Stimulated activated CD8-positive, alpha-beta memory T cell treated with anti-CD3 and anti-CD28 coated beads, Interleukin-2, amount 100 ng/mL, for 48 hours (primary cell): ENCODE results near the gene AIF1L.

Experiments
- DNase-seq, 2 donors: peaks; one replicate each; pipeline ENCODE4 v3.0.0-alpha.2; 2020; ENCODE audit warnings: low read depth in 2 of 2

AIF1L gene

DNA sequence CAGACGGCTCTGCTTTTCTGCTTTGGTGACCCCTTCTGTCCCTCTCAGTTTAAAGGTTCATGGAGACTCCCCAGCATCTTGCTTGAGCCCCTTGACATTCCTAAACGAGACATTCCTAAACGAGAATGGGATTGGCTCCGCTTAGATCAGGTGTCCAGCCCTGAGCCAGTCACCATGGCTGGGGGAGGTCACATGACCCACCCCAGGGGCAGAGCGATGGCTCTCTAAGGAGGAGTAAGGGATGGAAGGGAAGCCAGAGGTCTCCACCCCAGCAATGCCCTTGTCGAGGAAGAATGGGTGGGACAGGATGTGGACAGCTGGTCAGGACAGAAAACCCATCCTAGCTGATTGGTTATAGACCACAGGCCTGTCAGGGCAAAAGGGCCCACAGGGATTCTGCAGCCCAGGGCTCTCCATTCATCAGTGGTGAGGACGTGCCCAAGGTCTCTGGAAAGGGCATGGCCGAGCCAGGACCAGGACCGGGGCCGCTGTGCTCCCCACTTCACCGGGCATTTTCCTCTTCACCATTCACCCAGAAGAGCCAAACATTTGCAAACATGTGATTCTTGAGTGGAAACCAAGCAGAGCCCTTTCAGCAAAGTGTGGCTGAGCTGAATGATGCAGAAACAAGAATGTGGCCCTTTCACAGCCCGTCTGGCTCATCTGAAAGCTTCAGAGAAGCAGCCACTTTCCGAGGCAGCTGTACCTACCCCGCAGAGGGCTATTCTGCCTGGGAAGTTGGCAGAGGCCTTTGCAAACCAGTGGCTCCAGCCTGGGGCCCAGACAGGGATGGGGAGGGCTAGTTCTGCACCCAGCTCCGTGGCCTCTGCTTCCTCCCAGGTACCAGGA lies 19.8 kb upstream of the AIF1L start:
- no peak for DNase-seq

DNA sequence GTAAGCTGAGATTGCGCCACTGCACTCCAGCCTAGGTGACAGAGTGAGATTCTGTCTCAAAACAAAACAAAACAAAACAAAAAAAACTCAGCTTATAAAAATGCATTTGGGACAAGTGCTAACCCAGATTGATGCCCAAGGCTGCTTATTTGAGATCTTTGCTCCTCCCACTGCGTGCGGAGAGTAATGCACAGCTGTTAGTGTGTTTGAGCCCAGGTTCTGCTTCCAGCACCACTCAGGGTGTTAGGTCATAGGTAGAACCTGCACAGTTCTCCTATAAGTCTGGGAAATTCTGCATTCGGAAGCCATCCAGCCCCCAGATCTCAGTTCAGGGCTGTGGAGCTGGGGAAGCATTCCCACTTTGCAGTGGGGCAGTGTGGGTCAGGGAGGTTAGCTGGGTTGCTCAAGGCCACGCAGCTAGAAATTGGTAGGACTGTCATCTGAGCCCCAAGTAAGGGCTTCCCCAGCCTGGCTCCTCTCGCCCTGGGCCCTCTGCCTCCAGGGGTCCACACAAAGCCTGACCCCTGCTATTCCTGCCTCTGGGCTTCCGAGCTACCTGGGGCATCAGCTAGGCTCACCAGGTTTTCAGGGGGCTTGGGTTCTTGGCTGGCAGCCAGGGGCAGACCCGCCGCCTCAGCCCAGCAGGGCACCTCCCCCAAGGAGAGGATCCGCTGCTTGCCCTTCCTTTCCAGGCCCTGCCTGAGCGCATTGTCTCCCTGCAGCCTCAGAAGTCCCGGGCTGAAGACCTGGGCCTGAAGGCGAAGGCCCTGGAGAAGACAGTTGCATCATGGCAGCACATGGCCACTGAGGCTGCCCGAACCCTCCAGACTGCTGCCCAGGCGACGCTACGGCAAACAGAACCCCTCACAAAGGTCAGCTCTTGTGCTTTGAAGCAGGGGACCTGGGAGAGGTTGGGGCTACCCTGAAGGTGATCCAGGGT lies 17.6 kb upstream of the AIF1L start:
- DNase-seq, result no peak

DNA sequence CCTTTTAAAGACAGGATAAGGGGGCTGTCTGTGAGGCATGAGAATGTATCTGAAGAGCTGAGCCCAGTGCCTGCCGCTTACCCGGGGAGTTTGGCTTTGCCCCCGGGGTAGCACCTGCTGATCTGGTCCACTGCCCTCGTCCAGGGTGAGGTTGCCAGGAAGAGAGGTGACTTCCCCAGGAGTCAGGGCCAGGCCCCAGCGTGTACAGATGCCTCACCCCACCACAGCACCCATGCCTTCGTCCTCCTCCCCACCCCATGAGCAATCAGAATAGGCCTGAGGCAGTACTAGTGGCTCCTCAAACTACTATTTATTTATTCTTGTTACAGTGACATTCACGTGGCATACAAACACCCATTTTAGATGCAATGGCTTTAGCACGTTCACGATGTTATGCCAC lies 15.7 kb upstream of the AIF1L start:
- DNase-seq, result no peak

DNA sequence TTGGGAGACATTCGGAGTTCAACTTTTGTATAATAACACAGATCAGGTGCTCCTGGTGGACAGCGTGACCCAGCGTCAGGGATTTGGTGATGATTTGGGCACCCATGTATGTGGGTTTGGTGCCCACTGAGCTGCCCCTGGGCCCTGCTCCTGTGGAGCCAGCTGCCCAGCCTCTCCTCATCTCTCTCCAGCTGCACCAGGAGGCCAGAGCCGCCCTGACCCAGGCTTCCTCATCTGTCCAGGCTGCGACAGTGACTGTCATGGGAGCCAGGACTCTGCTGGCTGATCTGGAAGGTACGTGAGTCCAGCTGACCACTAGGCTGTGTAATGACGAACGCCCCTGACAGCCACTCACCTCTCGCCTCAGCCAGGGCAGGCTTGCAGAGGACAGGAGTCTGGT lies 14.5 kb upstream of the AIF1L start:
- no peak for DNase-seq

DNA sequence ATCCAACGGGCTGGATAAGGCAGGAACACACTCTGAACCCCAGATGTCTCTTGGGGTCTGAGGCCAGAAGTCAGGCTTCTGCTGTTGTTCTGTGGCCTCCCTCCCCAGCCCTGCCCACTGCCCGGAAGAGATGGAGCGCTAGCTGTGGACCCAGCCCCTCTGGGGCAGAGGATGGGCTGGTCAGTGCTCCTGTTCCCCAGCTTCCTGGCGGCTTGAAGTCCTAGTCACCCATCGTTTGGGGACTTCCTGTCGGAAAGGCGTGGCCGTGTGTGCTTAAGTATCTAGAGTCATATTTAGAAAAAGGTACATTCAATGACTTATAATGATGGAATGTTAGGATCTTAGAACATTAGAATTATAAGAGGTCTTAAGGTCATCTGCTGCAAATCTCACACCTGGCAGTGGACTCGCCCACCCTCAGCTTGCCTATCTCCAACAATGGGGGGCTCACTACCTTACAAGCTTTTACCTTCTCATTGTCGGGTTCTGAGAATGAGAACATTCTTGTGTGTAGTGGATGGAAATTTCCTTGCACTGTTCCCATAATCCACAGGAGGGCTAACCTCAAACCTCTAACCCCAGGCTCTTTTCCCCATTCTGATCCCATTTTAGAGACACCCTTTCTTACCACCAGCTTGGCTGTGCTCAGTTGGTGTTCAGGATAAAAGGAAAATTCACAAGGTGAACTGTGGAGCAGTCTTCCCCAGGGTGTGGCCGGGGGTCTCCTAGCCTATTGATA lies 13.4 kb upstream of the AIF1L start:
- DNase-seq, result no peak

DNA sequence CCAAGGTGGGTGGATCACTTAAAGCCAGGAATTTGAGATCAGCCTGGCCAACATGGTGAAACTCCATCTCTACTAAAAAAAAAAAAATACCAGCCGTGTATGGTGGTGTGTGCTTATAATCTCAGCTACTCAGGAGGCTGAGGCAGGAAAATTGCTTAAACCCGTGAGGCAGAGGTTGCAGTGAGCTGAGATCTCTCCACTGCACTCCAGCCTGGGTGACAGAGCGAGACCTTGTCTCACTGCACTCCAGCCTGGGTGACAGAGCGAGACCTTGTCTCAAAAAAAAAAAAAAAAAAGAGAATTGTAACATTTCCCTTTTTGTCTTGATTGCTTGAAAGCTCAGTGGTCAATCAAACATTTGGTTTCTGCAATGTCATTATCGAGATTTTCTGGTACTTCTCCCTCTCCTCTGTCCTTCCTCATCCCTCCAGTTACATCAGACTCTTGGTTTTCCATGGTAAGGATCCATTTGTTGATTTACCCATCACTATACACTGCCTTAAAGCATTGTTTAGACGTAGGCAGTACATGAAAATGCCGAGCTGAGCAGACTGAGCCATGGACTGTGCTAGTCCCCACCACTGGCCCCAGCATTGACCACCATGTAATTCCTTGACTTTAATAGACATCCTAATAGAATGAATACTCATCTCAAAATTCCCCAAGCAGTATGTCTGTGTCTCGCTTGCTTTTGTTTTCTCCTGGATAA lies 11.5 kb upstream of the AIF1L start:
- no peak for DNase-seq

DNA sequence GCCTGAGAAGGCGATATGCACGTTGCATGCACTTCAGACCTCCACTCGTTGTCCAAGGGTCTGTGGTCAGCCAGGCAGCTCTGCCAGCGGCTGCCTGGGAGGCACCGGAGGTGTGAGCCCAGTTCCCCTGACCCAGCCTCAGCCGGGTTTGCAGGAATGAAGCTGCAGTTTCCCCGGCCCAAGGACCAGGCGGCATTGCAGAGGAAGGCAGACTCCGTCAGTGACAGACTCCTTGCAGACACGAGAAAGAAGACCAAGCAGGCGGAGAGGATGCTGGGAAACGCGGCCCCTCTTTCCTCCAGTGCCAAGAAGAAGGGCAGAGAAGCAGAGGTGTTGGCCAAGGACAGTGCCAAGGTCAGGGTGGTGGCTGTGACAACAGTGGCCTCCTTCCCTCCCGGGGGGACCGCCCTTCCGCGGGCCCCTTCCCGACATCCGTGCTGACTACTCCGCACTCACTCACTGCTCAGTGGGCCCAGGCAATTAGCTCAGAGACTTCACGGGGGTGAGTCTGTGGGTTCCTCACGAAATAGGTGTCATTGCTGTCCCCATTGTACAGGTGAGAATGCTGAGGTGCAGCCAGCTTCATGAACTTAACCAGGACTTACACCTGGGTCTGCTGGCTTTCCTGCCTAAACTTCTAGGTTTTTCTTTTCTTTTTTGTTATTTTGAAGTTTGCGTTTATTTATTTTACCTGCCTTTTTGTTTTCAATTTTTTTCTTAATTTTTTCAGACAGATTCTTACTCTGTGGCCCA lies 10.8 kb upstream of the AIF1L start:
- no peak for DNase-seq

DNA sequence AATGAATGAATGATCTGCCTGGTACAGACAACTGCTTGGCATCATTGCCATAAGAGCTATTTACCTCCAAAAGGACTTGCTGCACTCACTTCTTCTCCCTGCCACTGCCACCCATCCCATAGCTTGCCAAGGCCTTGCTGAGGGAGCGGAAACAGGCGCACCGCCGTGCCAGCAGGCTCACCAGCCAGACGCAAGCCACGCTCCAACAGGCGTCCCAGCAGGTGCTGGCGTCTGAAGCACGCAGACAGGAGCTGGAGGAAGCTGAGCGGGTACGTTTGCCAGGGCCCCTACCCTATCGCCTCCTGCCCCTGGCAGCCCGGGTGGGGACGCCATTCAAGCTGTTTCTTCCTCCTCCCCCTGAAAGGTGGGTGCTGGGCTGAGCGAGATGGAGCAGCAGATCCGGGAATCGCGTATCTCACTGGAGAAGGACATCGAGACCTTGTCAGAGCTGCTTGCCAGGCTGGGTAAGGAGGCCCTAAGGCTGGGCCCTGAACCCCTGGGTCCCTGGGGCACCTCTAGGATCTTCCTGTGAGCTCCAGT lies 8.9 kb upstream of the AIF1L start:
- DNase-seq, result no peak

DNA sequence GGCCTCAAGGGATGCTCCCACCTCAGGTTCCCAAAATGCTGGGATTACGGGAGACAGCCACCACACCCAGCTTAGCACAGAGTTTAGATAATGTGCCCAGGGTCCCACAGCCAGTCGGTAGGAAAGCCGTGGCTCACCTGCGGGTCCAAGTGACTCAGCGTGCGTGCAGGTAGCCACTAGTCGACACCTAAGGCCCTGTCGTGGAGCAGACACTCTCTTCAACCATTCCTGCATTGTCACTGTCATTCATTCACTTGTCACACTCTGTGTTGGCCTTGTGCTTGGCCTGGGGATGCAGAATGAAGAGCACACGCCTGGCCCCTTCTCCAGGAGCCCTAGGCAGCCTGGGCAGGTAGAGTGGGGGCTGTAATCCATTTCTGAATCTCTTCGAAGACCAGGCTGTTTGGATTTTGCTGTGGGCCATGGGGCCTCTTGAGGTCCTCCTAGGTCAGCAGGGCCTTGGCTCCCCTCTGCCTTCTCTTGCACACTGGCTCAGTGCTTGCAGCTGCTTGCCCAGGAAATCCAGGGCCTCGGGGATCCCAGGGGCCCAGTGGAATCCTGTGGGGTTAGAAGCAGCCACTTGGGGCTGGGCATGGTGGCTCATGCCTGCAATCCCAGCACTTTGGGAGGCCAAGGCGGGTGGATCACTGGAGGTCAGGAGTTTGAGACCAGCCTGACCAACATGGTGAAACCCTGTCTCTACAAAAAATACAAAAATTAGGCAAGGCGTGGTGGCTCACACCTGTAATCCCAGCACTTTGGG lies 6.1 kb upstream of the AIF1L start:
- no peak for DNase-seq

DNA sequence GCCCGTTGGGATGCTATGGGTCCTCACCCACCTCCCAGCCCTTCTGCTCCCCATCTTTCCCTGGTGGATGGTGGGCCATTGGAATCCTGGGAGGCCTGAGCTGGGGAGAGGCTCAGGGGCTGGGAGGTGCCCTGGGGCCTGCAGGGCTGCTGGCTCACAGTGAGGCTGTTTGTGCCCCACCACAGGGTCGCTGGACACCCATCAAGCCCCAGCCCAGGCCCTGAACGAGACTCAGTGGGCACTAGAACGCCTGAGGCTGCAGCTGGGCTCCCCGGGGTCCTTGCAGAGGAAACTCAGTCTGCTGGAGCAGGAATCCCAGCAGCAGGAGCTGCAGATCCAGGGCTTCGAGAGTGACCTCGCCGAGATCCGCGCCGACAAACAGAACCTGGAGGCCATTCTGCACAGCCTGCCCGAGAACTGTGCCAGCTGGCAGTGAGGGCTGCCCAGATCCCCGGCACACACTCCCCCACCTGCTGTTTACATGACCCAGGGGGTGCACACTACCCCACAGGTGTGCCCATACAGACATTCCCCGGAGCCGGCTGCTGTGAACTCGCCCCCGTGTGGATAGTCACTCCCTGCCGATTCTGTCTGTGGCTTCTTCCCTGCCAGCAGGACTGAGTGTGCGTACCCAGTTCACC lies 4.9 kb upstream of the AIF1L start:
- no peak for DNase-seq

DNA sequence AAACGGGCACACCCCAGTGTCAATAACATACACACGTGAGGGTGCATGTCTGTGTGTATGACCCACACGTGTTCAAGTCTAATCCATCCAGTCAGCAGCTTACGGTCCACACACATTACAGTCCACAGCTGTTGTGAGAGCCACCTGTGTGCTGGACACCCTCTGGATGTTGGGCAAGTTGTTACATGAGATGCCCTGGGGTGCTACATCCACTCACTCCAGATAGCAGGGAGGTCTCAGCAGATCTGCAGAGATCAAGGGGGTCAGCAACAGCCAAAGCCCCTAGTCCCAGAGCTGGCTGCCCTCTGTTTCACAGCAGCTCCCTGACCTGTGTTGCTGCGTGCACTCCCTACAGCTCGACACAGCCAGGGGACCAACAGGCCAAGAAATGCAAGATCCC lies 4.3 kb upstream of the AIF1L start:
- no peak for DNase-seq

DNA sequence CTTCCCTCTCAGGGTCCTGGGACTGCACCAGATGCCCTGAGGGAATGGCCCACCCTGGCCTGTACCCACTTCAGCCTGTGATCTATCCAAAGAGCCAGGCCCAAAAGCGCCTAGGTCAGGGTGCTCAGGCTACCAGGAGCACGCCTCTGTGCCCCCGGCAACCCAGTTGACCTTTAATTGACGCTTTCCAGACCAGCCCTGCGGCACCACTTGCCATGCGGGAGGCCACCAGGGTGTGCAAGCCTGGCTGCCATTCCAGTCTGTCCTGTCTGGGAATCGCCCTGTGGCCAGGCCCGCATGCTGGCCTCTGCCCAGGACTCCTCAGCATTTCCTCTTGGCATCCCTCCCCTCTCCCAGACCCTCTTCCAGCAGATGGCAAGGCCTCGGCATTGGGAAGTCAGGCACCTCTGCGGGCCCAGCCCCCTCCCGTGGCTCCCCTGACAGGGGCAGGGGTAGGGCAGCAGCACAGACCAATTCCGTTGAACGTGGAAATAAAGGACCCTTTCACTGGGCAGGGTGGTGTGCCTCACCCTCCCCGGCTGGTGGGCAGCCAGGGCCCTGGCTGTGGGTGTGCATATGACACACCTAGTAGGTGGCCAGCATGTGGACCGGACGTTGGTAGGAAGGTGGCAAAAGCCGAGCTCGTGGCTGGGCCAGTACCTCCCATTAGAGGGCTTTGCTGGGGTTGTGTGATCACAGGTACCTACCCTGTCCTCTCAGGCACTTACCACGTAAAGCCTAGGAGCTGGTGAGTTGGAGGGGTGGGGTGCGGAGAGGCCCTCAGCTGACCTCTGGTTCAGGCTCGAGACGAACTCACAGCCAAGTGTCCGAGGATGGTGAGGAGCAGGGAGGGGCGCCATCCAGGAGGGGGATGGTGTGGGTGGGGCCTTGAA lies 3.5 kb upstream of the AIF1L start:
- no peak for DNase-seq

DNA sequence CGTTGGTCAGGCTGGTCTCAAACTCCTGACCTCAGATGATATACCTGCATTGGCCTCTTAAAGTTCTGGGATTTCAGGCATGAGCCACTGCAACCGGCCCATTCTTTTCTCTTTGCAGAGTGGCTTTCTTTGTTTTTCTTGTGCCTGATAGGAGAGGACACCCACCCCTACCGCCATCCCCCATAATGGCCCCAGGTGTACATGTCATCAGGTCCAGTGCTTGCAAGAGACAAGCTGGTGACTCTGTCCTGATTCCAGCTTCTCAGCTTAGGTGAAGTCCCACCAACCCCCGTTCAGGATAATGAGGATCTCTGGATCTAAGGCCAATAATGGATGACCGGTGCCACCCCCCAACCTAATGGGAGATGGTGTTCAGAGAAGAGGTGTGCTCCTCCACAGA lies 2.3 kb upstream of the AIF1L start:
- no peak for DNase-seq

DNA sequence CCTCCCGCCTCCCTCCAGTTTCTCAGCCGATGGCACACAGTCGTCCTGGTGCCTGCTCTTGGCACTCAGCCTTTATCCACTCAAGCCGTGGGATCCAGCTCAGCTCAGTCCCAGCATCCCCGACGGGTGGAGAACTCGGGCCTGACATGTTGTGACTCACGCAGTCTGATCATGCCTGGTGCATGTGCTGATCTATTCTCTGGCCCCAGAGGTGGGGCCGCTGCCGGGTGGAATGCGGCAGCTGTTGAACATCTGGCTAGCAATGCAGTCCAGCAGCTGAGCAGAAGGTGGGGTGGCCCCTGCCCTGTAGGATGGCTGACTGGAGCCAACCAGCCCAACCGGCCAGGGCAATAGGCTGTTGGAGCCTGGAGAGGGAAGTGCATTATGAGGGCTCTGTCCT lies 1.7 kb upstream of the AIF1L start:
- no peak for DNase-seq

DNA sequence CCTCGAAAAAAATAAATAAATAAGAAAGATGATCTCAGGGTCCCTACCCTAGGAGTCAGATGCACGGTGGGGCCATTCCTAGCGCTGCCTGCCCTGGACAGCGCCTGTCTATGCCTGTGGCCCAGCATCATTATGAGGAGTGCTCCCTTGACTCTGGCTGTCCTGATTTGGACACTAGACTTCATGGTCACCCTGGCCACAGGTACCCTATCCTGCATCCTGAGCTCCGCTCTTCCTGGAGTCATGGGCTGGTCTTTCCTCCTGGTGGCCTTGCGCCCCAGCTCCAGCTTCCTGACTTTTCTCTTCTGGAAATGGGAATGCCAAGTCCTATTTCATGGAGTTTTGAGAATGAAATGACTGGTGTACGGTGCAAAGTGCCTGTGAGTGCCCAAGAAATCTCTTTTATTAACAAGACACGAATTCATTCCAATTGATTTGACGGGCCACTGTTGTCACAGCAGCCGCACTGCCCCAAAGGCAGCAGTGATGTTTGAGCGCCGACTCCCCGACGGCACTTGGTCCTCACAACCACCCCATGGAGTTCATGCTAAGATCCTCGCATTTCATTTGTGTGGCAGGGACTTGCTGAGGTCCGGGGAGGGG lies 564 bp upstream of the AIF1L start:
- DNase-seq, result no peak

DNA sequence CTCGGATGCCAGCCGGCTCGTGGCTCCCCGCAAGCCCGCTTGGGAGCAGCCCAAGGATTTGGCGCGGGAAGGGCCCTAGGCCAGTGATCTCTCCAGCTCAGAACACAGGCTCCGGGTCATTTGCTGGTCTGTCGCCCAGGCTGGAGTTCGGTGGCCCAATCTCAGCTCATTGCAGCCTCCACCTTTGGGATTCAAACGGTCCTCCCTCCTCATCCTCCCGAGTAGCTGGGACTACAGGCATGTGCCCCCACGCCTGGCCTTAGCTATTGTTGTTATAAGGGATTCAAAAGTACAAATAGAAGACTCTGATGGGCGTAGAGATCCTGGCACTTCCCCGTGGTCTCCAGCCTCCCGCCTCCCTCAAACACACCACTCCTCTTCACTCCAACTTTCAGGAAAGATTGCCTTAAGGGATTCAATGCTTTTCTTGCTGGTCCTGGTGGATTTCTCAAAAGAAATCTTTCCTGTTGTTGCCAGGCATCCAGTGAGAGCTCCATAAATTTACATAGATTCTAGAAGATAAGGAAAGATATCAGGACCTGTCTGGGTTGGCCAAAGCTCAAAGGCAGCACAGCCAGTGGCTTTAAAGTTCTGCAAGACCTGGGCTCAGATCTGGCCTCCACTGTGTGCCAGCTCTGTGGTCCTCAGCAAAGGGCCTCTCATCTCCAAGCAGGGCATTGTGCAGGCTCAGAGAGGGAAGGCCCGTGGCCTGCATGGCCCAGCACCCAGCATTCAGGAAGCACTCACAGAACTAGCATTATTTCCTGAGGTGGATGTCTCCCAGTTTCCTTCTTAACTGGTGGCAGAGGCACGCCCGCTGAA lies 1.0 kb downstream of the AIF1L start:
- DNase-seq, result no peak

DNA sequence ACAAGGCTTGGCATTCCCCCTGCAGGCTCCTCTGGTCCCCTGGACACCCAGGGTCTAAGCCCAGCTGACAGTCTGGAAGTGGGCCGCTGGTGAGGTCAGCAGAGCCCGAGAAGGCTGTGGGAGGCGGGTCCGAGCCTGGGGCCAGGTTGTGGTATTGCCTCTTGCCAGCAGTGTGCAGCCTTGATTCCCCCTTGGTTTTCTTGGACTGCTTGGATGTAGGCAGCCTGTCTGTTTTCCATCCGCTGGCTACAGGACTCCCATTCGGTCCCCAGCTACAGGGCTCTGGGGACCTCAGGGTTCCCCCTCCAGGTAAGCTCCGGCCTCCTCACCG lies 1.6 kb downstream of the AIF1L start:
- no peak for DNase-seq
